ENCODE measurements around the gene CD47. TPM values are rescaled to one million over a fixed set of nuclear protein-coding genes. Genes with fewer than 3 reads are reported as not detected.
A peak's percentile ranks its signal among the peaks of the same experiment; 100 is the strongest.

The CD47 gene
- total RNA-seq, 2 donors from 2014 or later: 83.0 to 158 TPM

- no peak for DNase-seq (ENCODE audit: low spot score in 2 of 2)
- Mint-ChIP-seq H3K27ac (peak overlapping the region in 1 of 2 donors; percentile 100), H3K9me3 (peaks cover 0 to 8% of the 10 kb centered on the region in 2 donors), H3K36me3 (peaks cover 24 to 26% of the 10 kb centered on the region in 2 donors)
- no peak for ATAC-seq
These were observed 32.5 kb upstream of the CD47 start for GRCh38 chr3:108123326-108123725.

GRCh38 chr3:108122276-108122675 is 31.4 kb upstream of the CD47 start:
- ATAC-seq (no peak), DNase-seq (ENCODE audit: low spot score in 2 of 2) (no peak)
- peaks cover 15 to 19% of the 10 kb centered on the region in 2 donors for H3K36me3 Mint-ChIP-seq
- peaks cover 0 to 1% of the 10 kb centered on the region in 2 donors for H3K9me3 Mint-ChIP-seq
- H3K27ac Mint-ChIP-seq: no peak overlapping the region

GRCh38 chr3:108119398-108120104 is 28.7 kb upstream of the CD47 start:
- DNase-seq (ENCODE audit: low spot score in 2 of 2) (no peak), ATAC-seq (no peak)
- no peaks in the 10 kb centered on the region for H3K9me3 Mint-ChIP-seq
- peak overlapping the region in 1 of 2 donors; percentile 80 for H3K27ac Mint-ChIP-seq
- H3K36me3 Mint-ChIP-seq: no peaks in the 10 kb centered on the region

GRCh38 chr3:108118038-108118768 is 27.4 kb upstream of the CD47 start:
- DNase-seq (ENCODE audit: low spot score in 2 of 2): no peak
- peak; percentile 90 to 93 for ATAC-seq
- Mint-ChIP-seq H3K27ac (peak overlapping the region in 1 of 2 donors; percentile 80), H3K9me3 (no peaks in the 10 kb centered on the region), H3K36me3 (no peaks in the 10 kb centered on the region)

GRCh38 chr3:108117241-108117775 is 26.5 kb upstream of the CD47 start:
- H3K27ac Mint-ChIP-seq: peak overlapping the region in 1 of 2 donors; percentile 80
- H3K9me3 Mint-ChIP-seq: no peaks in the 10 kb centered on the region
- H3K36me3 Mint-ChIP-seq: no peaks in the 10 kb centered on the region
- DNase-seq (ENCODE audit: low spot score in 2 of 2) (no peak), ATAC-seq (peak in 1 of 2 donors; percentile 42)

- ATAC-seq (no peak), DNase-seq (ENCODE audit: low spot score in 2 of 2) (no peak)
- Mint-ChIP-seq H3K27ac (no peak overlapping the region), H3K36me3 (no peaks in the 10 kb centered on the region), H3K9me3 (no peaks in the 10 kb centered on the region)
These were observed 23.7 kb upstream of the CD47 start for GRCh38 chr3:108114423-108115065.

- H3K9me3 Mint-ChIP-seq: no peaks in the 10 kb centered on the region
- ATAC-seq: no peak
- no peaks in the 10 kb centered on the region for H3K36me3 Mint-ChIP-seq
- H3K27ac Mint-ChIP-seq: no peak overlapping the region
- no peak for DNase-seq (ENCODE audit: low spot score in 2 of 2)
These were observed 23.1 kb upstream of the CD47 start for GRCh38 chr3:108113975-108114374.

- DNase-seq (ENCODE audit: low spot score in 2 of 2): no peak
- Mint-ChIP-seq H3K27ac (no peak overlapping the region), H3K36me3 (no peaks in the 10 kb centered on the region), H3K9me3 (peaks cover 0 to 6% of the 10 kb centered on the region in 2 donors)
- no peak for ATAC-seq
These were observed 20.1 kb upstream of the CD47 start for GRCh38 chr3:108110934-108111333.

GRCh38 chr3:108108416-108108815 is 17.6 kb upstream of the CD47 start:
- DNase-seq (ENCODE audit: low spot score in 2 of 2): no peak
- Mint-ChIP-seq H3K27ac (no peak overlapping the region), H3K9me3 (peaks cover 0 to 11% of the 10 kb centered on the region in 2 donors), H3K36me3 (no peaks in the 10 kb centered on the region)
- ATAC-seq: no peak

GRCh38 chr3:108106449-108106848 is 15.6 kb upstream of the CD47 start:
- ATAC-seq: no peak
- H3K9me3 Mint-ChIP-seq: peaks cover 0 to 11% of the 10 kb centered on the region in 2 donors
- no peak for DNase-seq (ENCODE audit: low spot score in 2 of 2)
- no peaks in the 10 kb centered on the region for H3K36me3 Mint-ChIP-seq
- H3K27ac Mint-ChIP-seq: no peak overlapping the region

- Mint-ChIP-seq H3K36me3 (no peaks in the 10 kb centered on the region), H3K27ac (no peak overlapping the region), H3K9me3 (peaks cover 0 to 11% of the 10 kb centered on the region in 2 donors)
- no peak for ATAC-seq
- no peak for DNase-seq (ENCODE audit: low spot score in 2 of 2)
These were observed 15.2 kb upstream of the CD47 start for GRCh38 chr3:108106031-108106430.

GRCh38 chr3:108103886-108104797 is 13.3 kb upstream of the CD47 start:
- peaks cover 0 to 11% of the 10 kb centered on the region in 2 donors for H3K9me3 Mint-ChIP-seq
- DNase-seq (ENCODE audit: low spot score in 2 of 2) (no peak), ATAC-seq (no peak)
- H3K36me3 Mint-ChIP-seq: no peaks in the 10 kb centered on the region
- H3K27ac Mint-ChIP-seq: no peak overlapping the region

GRCh38 chr3:108103040-108103751 is 12.4 kb upstream of the CD47 start:
- ATAC-seq: no peak

GRCh38 chr3:108102420-108103039 is 11.7 kb upstream of the CD47 start:
- DNase-seq (ENCODE audit: low spot score in 2 of 2) (no peak), ATAC-seq (no peak)
- H3K27ac Mint-ChIP-seq: no peak overlapping the region
- peaks cover 0 to 11% of the 10 kb centered on the region in 2 donors for H3K9me3 Mint-ChIP-seq
- no peaks in the 10 kb centered on the region for H3K36me3 Mint-ChIP-seq

More at GRCh38 chr3:108103040-108103751, 12.4 kb upstream of the CD47 start:
- no peak for DNase-seq (ENCODE audit: low spot score in 2 of 2)
- no peak overlapping the region for H3K27ac Mint-ChIP-seq
- peaks cover 0 to 11% of the 10 kb centered on the region in 2 donors for H3K9me3 Mint-ChIP-seq
- H3K36me3 Mint-ChIP-seq: no peaks in the 10 kb centered on the region
